BJ (cell line): ENCODE measurements around the gene YJEFN3. TPM values are rescaled to one million over a fixed set of nuclear protein-coding genes. Genes with fewer than 3 reads are reported as not detected.
A peak's percentile ranks its signal among the peaks of the same experiment; 100 is the strongest.

Source experiments
- CTCF ChIA-PET: fragments of 350-600 bp; formaldehyde crosslinking; extraction: SDS; loops from one replicate; lab custom pipeline; 2021; ENCODE audit warnings: antibody characterized with exemption, inconsistent platforms; lab: Yijun Ruan, JAX
- POLR2A ChIA-PET: fragments of 300-600 bp; sonication (Branson Sonifier 250); formaldehyde crosslinking; extraction: SDS; loops from one replicate; lab custom pipeline; 2021; ENCODE audit warnings: antibody characterized with exemption; lab: Charles Lee
- DNase-seq: peaks from one replicate; pipeline ENCODE4 v3.0.0-alpha.2; 2011; ENCODE audit warnings: low read depth
- H3K27me3 ChIP-seq: 2 replicates; pipeline ENCODE4 v1.6.0; 2011; ENCODE audit warnings: low read length; ENCODE audit not compliant: control insufficient read depth, insufficient read depth
- H3K36me3 ChIP-seq: 2 replicates; pipeline ENCODE4 v1.5.1; 2011; ENCODE audit warnings: low read length; ENCODE audit not compliant: control insufficient read depth, insufficient read depth
- H3K4me3 ChIP-seq: 2 replicates; pipeline ENCODE4 v1.5.1; 2011; ENCODE audit warnings: low read depth, mild to moderate bottlenecking, control low read depth, low read length
- CTCF ChIP-seq: IDR thresholded peaks from 2 replicates; pipeline ENCODE4 v1.5.1; 2011; ENCODE audit warnings: low read depth, mild to moderate bottlenecking, control low read depth, inconsistent platforms, low read length, moderate library complexity; ENCODE audit not compliant: insufficient read depth
- polyA plus RNA-seq: library from polyadenylated mRNA; depleted of rRNA; stranded (reverse); fragments of >200 nt; gene quantifications from 2 replicates; pipeline ENCODE4 v1.2.3, GENCODE V29; 2011

The YJEFN3 gene
- polyA plus RNA-seq, 1 experiment, result 1.1 TPM

GRCh38 chr19:19530889-19531288 is 2.2 kb downstream of the YJEFN3 start:
- POLR2A ChIA-PET, result no interaction called here
- H3K4me3 ChIP-seq, result no peak overlapping the region
- peaks cover 11% of the 10 kb centered on the region for H3K36me3 ChIP-seq
- TF ChIP-seq CTCF, result no peak
- no peak for DNase-seq
- CTCF ChIA-PET, result interaction anchor here (0.8 to 7.4 kb wide), 3 partner anchors 22 to 114 kb away, joined by 3 to 103 read pairs (median 83); partner anchors contain the start of gene GMIP
- H3K27me3 ChIP-seq, result no peaks in the 10 kb centered on the region

GRCh38 chr19:19531951-19532805 is 3.5 kb downstream of the YJEFN3 start:
- CTCF ChIA-PET, result interaction anchor here (0.6 to 7.4 kb wide), 34 partner anchors 9 to 428 kb away, joined by 3 to 103 read pairs (median 5); partner anchors contain the start of genes GMIP, LPAR2, NDUFA13 and TSSK6
- TF ChIP-seq CTCF, result peak; percentile 98
- peaks cover 10% of the 10 kb centered on the region for H3K36me3 ChIP-seq
- H3K27me3 ChIP-seq, result no peaks in the 10 kb centered on the region
- no peak for DNase-seq
- H3K4me3 ChIP-seq, result no peak overlapping the region
- POLR2A ChIA-PET, result no interaction called here

- no peak for TF ChIP-seq CTCF
- ChIA-PET CTCF (interaction anchor here (0.6 to 7.4 kb wide), 28 partner anchors 8 to 427 kb away, joined by 3 to 103 read pairs (median 5); partner anchors contain the start of genes GMIP, LPAR2, NDUFA13 and TSSK6), POLR2A (no interaction called here)
- H3K36me3 ChIP-seq, result peaks cover 4% of the 10 kb centered on the region
- H3K27me3 ChIP-seq, result no peaks in the 10 kb centered on the region; the same call in 1 of the 2 replicates
- H3K4me3 ChIP-seq, result no peak overlapping the region
- DNase-seq, result no peak
Measured at GRCh38 chr19:19532806-19533701, 4.3 kb downstream of the YJEFN3 start.

- DNase-seq, result no peak
Measured at GRCh38 chr19:19533841-19534240, 5.1 kb downstream of the YJEFN3 start.

More at GRCh38 chr19:19533841-19534240, 5.1 kb downstream of the YJEFN3 start:
- Histone ChIP-seq H3K36me3 (peaks cover 2% of the 10 kb centered on the region; the same call in 1 of the 2 replicates), H3K4me3 (no peak overlapping the region), H3K27me3 (peaks cover 1% of the 10 kb centered on the region)
- ChIA-PET POLR2A (no interaction called here), CTCF (interaction anchor here (1.9 to 7.4 kb wide), 2 partner anchors 19 to 120 kb away, joined by 5 to 103 read pairs; no protein-coding TSS in a partner anchor)
- no peak for TF ChIP-seq CTCF
